NCI-H1048 (cell line): ENCODE measurements around the gene ATF7IP2.

Experiments
- DNase-seq: peaks from one replicate; lab custom pipeline; 2025; lab: John Stamatoyannopoulos, UW

ATF7IP2 gene

DNA sequence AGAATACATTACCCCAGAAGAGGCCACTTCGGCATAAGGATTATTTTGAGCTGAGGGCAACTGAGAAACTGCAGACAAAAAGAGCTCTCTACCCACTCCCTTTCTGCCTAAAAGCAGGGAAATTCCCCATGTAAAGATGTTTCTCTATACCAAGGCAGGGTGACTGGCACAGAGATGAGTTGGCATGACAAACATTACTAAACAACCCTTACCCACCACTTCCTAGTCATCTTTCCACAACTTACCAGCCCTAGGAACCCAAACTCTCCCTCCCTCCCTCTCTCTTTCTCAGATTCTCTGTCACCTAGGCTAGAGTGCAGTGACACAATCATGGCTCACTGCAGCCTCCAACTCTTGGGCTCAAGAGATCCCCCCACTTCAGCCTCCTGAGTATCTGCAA is 126.0 kb downstream of the ATF7IP2 start:
- no peak for DNase-seq

DNA sequence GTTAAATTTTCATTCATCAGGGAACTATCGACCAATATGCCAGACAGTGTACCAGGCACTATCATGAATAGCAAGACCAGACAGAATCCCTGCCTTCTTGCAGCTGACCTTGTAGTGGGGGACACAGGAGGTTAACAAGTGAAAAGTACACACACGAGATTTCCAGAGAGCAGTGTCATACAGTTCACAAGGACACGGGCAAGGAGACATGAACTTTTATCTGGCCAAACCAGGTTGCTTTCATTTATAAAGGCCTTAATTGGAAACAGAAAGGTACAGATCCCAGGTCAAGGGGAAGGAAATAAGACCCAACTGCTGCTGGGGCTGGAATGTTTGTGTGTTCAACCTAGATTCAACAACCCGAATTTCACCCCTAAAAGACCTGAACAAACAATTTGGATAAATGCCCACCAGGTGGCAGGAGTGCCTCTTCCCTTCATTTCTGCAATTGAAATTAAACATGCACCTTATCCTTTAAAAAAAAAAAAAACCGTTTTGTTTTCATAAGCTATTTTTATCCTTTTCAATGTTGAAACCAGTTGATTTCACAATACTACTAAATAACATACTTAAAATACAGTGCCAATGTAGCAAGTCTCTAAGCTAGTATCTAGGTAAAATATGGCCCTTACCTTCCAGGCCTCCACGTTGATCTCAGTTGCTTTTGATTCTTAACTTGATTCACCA is 128.7 kb downstream of the ATF7IP2 start:
- peak; percentile 1 for DNase-seq

DNA sequence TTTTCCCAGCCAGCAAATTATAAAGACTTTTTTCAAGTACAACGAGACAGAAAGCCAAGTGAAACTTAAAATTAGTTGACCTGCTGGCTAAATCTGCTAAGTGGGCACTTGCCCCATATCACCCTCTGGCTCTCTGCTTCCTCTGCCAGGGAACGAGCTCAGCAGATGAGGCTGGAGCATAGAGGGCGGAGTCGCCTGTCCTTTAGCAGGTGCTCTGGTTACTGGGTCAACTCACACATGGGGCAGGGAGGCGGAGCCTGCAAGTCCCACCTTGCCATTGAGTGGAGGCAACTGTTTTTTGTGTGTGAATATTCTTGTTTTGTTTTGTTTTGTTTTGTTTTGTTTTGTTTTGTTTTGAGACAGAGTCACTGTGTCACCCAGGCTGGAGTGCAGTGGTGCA is 132.0 kb downstream of the ATF7IP2 start:
- no peak for DNase-seq

DNA sequence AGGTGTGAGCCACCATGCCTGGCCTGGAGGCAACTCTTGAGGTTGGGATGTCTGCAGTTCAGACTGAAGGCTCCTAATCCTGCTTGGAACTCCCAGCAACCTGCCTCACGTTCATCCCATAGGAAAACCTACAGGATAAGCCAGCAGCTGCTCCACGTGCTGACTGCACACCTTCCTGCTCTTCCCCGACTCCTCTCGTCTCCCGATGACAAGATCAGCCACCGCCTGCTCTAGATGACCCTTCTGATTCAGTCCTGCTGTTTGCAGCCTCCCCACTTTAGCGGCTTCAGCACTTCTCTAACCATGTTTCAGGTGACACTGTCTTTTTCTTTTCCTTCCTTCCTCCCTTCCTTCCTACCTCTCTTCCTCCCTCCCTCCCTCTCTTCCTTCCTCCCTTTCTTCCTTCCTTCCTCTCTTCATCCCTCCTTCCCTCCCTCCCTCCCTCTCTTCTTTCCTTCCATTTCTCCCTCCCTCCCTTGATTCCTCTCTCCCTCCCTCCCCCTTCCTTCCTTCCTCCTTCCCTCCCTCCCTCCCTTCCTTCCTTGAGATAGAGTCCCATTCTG is 132.7 kb downstream of the ATF7IP2 start:
- DNase-seq, result no peak

DNA sequence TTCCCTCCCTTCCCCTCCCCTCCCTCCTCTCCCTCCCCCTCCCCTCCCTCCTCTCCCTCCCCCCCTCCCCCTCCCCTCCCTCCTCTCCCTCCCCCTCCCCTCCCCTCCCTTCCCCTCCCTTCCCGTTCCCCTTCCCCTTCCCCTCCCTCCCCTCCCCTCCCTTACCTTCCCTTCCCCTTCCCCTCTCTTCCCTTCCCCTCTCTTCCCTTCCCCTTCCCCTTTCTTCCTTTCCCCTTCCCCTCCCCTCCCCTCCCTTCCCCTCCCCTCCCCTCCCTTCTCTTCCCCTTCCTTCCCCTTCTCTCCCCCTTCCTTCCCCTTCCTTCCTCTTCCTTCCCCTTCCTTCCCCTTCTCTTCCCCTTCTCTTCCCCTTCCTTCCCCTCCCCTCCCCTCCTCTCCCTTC is 133.4 kb downstream of the ATF7IP2 start:
- no peak for DNase-seq

DNA sequence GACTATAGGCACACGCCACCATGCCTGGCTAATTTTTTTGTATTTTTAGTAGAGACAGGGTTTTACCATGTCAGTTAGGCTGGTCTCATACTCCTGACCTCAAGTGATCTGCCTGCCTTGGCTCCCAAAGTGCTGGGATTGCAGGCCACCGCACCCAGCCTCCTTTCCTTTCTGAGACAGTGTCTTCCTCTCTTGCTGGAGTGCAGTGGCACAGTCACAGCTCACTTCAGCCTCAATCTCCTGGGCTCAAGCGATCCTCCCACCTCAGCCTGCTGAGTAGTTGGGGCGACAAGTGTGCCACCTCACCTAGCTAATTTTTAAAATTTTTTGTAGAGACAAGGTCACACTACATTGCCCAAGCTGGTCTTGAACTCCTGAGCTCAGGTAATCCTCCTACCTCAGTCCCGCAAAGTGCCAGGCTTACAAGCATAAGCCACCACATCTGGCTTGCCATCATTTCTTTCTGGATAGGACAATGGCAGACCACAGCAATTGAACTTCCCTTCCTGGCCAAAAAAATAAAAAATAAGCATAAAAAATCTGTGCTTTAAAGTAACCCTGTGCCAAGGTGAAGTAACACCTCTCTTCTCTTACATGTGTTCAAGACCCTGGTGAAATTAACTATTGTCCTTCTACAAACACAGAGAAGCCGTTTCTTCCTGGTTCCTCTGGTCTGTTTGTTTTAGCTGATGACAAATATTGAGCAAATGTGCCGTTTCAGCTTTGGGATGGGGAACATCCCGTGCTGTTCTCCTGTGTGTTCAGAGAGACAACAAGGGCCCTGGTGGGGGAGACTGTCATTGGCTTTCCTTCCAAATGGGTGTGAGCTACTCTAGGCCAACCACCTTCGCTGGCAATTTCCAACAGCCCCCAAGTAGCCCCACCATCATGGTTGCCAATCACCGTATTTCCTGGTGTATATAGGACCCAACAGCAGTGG is 134.3 kb downstream of the ATF7IP2 start:
- DNase-seq, result no peak

DNA sequence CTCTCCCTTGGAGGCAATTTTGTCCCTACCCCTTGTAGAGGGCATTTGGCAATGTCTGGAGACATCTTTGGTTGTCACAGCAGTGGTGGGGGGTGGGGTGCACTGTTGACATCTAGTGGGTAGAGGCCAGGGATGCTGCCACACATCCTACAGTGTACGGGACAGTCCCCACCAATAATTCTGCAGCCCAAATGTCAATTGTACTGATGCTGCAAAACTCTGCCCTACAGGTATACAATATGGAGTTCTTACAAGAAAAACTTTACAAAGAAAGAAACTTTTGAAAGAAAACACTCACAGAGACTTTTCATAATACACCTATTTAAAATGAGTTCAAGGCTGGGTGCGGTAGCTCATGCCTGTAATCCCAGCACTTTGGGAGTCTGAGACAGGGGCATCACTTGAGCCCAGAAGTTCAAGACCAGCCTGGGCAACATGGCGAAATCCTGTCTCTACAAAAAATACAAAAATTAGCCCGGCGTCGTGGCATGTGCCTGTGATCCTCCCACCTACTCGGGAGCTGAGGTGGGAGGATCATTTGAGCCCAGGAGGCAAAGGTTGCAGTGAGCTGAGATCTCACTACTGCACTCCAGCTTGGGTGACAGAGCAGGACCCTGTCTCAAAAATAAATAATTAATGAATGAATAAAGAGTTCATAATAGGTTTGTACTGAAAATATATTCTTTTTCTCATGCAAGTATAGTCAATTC is 135.2 kb downstream of the ATF7IP2 start:
- no peak for DNase-seq

DNA sequence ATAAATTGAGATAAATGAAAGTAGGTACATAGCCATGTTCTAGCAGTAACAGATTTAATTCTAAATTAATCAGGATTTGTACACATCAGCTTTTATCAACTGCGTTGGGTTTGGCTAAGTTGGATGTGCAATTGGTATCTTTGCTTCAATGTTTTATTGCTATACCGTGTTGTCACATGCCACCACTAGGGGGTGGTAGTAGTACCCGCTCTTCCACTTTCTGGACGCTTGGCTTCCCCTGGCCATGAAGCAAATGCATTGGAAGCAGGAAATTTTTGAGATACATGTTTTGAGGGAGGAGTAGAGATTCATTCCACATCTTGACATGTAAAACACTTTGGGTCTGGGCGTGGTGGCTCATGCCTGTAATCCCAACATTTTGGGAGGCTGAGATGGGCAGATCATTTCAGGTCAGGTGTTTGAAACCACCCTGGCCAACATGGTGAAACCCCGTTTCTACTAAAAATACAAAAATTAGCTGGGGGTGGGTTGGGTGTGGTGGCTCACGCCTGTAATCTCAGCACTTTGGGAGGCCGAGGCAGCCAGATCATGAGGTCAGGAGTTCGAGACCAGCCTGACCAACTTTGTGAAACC is 135.9 kb downstream of the ATF7IP2 start:
- peak; percentile 6 for DNase-seq

DNA sequence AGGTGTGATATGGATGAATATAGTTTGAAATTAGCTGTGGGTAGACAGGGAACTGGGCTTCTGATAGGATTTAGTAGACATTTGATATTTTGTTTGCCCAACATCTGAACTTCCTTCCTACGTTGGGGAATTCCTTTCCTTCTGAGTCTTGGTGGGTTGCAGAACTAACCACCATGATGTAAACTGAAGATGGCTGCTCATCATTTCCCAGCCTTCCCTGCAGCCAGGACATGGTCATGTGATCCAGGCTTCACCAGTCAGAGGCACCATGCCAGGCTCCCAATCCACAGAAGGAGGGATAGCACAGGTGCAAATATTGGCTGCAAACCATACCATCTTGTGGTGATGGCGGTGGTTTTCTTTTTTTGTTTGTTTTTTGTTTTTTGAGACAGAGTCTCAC is 137.1 kb downstream of the ATF7IP2 start:
- no peak for DNase-seq

DNA sequence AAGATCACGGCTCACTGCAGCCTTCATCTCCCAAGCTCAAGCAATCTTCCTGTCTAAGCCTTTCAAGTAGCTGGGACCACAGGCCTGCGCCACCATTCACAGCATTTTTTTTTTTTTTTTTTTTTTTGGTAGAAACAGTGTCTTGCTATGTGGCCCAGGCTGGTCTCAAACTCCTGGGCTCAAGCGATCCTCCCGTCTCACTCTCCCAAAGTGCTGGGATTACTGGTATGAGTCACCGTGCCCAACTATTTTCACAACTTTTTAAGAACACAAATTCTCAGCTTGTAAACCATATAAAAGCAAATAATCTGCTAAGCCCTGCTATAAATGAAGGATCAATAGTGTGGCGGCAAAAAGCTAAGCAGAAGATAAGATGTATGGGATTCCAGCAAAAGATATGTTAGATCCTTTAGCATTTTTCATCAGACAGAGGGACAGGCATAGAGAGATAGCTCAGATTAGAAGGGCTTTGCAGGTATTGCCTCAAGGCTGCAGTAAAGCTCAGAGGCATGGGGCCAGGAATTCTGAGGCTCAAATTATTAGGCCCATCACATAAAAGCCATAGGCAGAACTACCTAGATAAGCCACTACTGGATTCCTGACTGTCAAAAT is 139.5 kb downstream of the ATF7IP2 start:
- no peak for DNase-seq

DNA sequence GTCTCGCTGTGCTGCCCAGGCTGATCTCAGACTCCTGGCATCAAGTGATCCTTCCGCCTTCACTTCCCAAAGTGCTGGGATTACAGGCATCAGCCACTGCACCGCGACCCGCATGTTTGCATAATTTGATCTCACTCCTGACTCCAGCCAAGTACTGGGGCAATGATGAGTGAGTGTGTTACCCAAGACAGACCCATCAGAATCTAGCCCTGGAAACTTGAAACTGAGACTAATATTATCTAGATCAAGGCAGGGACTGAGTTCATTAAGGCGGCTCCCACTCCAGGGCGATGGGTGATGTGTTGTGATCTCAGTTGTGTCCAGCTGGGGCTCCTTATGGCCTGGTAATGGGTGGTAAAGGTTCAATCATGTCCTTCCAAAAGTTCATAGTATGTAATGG is 141.1 kb downstream of the ATF7IP2 start:
- no peak for DNase-seq

DNA sequence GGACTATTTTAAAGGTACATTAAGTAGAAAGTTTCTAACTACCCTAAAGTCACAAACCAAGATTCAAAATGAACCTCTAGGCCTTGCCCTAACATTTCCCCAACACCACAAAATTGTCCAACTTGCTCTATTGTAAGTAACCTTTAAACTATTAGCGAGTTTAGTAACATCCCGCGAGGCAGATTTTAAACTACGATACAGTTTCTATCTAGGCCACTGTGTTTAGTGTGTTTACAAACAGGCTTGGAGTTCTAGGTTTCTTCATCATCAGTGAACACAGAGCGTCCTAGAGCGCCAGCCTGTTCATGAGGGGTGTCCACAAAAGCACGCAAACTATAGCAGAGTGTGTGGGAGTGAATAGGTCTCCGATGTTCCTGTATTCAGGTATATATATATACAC is 142.8 kb downstream of the ATF7IP2 start:
- no peak for DNase-seq

DNA sequence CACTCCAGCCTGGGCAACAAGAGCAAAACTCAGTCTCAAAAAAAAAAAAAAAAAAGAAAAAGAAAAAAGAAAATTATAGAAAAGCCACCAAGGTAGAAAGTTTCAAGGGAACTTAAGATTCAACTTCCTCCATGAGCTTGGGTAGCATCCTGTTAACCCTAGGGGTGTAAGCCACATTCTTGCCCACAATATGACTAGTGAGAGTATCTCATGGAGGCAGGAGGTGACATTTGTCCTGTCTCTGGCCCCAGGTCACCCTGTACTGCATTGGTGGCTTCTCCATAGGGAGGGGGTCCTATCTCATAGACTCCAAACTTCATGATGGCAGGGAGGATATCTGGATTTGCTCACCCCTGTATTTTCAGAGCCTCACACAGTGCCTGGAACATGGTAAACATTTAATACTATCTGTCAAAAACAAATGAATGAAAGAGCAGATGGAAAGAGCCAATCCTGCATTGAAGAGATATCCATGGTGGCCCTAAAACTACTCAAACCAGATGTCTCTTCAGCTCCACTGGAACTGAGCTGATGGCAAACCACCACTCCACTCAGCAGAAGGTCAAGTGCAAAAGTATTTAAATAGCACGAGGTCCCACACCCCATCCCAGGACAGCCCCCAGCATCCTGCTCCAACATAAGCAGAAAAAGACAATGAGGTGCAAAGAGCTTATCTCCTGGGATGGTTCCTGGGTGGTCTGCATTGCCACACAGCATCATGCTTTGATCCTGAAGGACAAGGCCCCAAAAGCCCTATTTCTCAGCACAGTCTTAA is 144.2 kb downstream of the ATF7IP2 start:
- DNase-seq, result no peak

DNA sequence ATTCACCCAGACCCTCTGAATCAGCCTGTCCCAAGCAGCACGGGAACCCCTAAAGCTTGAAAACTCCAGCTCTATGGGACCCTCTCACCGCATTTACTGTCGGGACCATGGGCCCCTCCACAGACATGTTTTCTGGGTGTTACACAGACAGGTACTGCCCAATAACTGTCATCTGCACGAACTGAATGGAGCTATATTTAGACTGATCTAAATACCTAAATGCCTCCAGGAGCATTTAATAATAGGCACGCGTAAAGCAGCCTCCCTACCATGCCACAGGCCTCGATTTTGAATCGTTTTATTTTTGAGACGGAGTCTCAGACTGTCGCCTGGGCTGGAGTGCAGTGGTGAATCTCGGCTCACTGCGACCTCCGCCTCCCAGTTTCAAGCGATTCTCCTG is 144.8 kb downstream of the ATF7IP2 start:
- DNase-seq, result no peak

DNA sequence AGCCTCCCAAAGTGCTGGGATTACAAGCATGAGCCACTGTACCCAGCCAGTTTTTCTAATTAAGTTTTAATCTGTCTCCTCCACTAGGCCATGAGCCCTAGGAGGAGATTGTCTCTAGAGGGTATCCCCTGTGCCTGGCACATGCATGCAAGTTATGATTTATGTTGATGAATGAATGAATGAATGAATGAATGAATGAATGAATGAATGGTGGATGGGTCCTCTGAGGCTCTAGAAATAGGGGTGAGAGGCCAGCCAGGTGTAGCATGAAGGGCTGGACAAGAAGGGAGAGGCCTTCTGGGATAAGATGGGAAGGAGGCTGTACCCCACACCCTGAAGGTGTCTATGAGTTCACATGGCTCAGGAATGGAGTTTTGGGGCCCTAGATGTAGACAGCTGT is 145.7 kb downstream of the ATF7IP2 start:
- no peak for DNase-seq
